ENCODE results near the gene NEK6. TPM values are rescaled to one million over a fixed set of nuclear protein-coding genes. Genes with fewer than 3 reads are reported as not detected.

The NEK6 gene
- total and polyA plus RNA-seq, 10 of the 15 experiments (the other 5 are each of a cell fraction or from before 2014, with no cell fraction given): 31.3 to 161 (median 89.2) TPM

GRCh38 chr9:124214596-124215367, 43.0 kb upstream of the NEK6 start (continued):
- TF ChIP-seq ESRRA (IDR thresholded peaks at IDR 0.05; ENCODE audit: low read length) (no peak), ZNF217 (IDR thresholded peaks at IDR 0.05) (no peak), BCL11A (IDR thresholded peaks at IDR 0.05; ENCODE audit: low read depth, low read length) (no peak), RBBP5 (conservative IDR thresholded peaks at IDR 0.05) (no peak), ZBTB33 (IDR thresholded peaks at IDR 0.05) (no peak), ZNF384 (IDR thresholded peaks at IDR 0.05; ENCODE audit: borderline replicate concordance, low read depth, low read length) (no peak), FOS (IDR thresholded peaks at IDR 0.05; ENCODE audit: borderline replicate concordance, extremely low read depth, insufficient read length) (no peak), BCL3 (IDR thresholded peaks at IDR 0.05; ENCODE audit: borderline replicate concordance, insufficient read depth, low read depth, low read length, poor library complexity, severe bottlenecking) (no peak), NKRF (conservative IDR thresholded peaks at IDR 0.05) (no peak), CBX5 (IDR thresholded peaks at IDR 0.05; ENCODE audit: low read depth) (no peak), EP300 (IDR thresholded peaks at IDR 0.05; ENCODE audit: borderline replicate concordance in 1 of 2, control insufficient read depth in 1 of 2, low read depth in 2 of 2, low read length in 2 of 2) (no peak), HDGF (IDR thresholded peaks at IDR 0.05) (no peak)

All from GM12878 (cell line).